ENCODE data around the gene TMEM30B.

DNA sequence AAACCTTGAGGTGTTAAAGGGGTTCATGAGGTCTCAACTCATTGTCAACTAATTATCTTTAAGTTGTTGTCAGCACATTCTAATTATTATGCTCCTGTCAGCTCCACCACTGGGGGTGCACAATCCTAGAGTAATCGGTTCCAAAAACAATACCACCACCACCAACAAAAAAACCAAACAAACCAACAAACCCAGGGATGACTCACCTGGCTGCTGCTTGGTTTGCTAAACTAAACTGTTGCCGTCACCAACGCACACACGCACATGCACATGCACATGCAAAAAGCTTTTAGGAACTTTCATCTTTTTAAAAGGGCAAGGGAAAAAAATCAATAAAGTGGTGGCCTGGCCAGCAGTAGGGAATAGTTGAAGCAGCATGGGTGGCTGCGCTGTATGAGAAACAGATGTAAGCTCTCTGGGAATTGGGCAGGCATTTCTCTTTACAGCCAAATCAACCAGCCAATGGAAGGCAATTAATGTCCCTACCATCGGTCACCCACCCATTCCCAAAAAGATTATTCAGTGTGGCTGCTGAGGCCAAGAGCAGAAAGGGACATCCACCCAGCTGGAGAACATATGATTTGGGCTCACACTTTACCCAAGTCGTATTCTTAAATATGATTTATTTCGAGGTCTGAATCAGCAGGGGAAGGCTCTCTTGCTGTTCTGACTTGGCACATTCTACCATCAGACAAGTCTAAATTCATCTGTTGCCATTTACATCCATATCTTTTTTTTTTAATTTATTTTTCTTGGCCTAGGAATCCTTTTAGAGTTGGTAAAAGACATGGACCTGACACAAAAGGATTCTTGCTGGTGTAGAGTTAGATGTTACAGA, 20.0 kb downstream of the TMEM30B start:
- TF ChIP-seq CTCF (IDR thresholded peaks at IDR 0.05) (no peak), POLR2A (IDR thresholded peaks at IDR 0.05; ENCODE audit: low read depth) (no peak), POLR2AphosphoS5 (IDR thresholded peaks at IDR 0.05) (no peak)
